ENCODE measurements around the gene DPYSL4. TPM values are rescaled to one million over a fixed set of nuclear protein-coding genes. Genes with fewer than 3 reads are reported as not detected.

The DPYSL4 gene
- total and polyA plus RNA-seq, 2 of the 13 experiments (the other 11 are each of a cell fraction or from before 2014, with no cell fraction given) = 0.84 to 1.2 TPM

GRCh38 chr10:132238371-132239125 is 51.8 kb downstream of the DPYSL4 start (continued):
- no peak for TF ChIP-seq ZBTB40 (IDR thresholded peaks at IDR 0.05)
- TF ChIP-seq ZBTB40 (CRISPR knock-in tag; IDR thresholded peaks at IDR 0.05) = no peak
- no peak for TF ChIP-seq ATF6 (CRISPR knock-in tag; conservative IDR thresholded peaks at IDR 0.05)
- no peak for TF ChIP-seq FOXA1 (IDR thresholded peaks at IDR 0.05)
- TF ChIP-seq FOXA1 (CRISPR knock-in tag; IDR thresholded peaks at IDR 0.05) = no peak
